ENCODE measurements around the gene ARG1.

The ARG1 gene

GRCh38 chr6:131574686-131575085, 1.7 kb downstream of the ARG1 start:
- no peak for DNase-seq
- intact Hi-C loops (cut with DNase I) = no loop called here

DNA sequence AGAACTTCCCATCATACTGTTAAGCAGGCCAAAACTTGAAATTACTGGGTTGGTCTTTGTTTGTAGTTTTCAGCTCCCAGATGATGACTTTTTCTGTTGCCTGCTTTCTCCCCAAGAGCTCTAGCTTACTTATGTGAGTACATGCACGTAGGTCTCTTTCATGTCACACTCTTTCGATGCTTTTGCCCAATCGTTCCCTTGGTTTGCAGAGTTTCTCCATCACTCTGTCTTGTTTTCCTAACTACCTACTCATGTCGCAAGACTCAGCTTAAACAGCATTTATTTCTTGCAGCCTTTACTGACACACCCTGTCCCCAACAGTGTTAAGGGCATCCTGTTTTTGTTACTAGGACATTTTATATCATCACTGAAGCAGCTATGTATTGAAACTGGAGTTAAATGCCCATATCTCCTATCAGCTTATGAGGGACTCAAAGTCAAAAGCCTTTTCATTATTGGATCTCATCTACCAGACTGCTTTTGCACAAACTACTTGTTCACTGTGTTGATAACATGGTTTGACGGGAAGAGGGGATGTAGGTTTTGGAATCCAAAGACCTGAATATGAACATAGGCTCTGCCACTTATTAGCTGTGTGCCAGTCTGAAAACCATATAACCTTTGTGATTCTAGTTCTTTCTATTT, 2.9 kb downstream of the ARG1 start:
- DNase-seq = no peak
- intact Hi-C loops (cut with DNase I) = no loop called here

DNA sequence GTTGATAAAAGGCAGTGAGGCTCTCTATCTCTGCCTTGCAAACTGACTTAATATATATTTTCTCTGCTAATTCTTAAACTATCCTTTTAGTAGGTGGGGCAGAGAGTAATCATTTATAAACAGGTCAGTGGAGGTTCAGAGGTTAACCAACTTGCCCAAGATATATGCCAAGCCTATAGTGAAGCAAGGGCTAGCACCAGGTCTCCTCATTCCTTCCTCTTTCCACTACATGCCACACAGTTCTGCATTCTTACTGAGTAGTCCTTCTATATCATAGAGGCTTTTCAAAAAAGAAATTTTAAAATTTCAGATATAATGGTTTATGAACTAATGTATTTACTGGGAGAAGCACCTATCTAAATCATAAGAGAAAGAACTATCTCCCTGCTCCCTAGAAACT, 8.5 kb downstream of the ARG1 start:
- DNase-seq = no peak
- intact Hi-C loops (cut with DNase I) = no loop called here

DNA sequence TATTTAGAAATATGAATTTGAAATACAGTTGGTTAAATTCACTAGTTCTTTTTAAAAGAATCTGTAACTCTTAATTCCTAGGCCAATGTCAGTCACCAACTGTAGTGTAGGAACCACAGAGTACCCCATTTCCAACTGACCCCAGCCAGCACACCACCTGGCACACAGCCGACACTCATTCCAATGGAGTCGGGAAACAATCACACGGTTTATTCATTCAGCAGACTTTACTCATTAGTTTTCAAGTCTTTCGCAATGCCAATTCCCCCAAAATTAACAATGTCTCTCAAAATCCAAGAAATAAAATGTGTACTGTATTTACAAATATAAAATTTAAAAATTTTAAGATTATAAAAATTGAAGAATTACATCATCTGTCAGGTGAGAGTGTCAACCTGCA, 13.5 kb downstream of the ARG1 start:
- intact Hi-C loops (cut with DNase I) = no loop called here
- peak in 9 of 42 donors; percentile 3 to 55 (median 12) for DNase-seq

DNA sequence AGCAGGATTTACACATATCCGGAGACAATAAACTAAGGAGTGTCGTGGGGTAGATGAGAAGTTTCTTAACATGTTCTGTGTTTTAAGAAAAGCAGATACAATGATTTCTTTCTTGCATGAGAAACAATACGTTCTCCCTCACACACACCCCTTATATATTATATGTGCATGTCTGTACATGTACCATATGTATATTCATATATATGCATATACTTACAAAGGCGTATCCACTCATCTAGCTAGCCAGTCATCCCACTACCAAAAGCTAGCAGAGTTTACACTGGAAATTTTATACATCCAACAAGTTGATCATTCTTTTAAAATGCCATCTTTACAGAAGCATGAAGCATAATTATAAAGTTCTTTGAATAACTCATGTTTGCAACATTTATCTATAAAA, 14.9 kb downstream of the ARG1 start:
- intact Hi-C loops (cut with DNase I) = no loop called here
- no peak for DNase-seq

DNA sequence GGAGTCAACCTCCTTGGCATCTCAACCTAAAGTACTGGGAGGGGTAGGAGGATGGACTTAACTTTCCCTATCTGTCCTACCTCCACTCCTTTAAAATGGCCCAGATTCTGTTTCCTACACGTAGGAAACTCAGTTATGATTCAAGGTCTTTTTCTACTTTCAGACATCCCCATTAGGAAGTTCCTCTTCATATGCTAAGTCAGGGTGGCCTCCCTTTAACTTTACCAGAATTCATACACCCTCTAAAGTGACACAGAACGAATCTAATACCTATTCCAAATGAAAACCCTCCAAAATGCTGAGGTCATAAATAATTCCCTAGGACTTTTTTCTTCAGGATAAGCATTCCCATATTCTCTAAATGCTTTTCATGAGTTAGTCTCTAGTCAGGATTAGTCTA, 15.6 kb downstream of the ARG1 start:
- no peak for DNase-seq
- intact Hi-C loops (cut with DNase I) = no loop called here

- no peak for DNase-seq
- intact Hi-C loops (cut with DNase I) = no loop called here
These were observed 19.9 kb downstream of the ARG1 start for GRCh38 chr6:131592935-131593334.

DNA sequence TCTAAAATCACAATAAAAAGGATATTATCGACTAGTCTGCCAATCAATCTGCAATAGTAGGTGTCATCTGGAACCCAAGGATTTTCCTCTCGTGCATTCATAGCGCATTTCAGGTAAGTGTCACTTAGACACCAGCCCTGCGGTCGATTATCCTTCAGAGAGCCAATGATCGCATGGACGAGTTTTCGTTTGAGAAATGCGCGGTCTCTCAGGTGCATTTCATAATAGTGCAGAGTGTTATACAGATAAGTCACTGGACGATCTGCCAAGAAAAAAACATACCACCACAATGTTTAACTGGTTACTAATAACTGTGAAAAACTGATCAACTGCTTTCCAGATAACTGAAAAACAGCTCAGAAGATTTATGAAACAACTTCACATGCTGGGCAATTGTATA, 21.0 kb downstream of the ARG1 start:
- intact Hi-C loops (cut with DNase I) = no loop called here
- no peak for DNase-seq

DNA sequence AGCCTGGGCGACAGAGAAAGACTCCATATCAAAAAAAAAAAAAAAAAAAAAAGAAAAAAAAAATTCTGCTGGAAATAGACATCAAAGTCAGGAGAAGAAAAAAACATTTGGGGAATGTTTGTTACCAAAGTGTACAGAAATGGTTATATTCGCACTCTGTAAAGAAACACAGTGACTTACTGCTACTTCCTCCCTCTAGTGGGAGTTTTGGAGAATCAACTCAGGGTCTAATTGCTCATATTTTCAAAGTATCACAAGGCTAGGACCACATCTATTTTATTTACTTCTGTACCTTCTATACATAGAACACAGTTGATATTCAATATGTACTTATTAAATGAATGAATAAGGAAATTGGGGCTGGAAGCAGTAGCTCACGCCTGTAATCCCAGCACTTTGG, 24.4 kb downstream of the ARG1 start:
- intact Hi-C loops (cut with DNase I) = no loop called here
- no peak for DNase-seq

DNA sequence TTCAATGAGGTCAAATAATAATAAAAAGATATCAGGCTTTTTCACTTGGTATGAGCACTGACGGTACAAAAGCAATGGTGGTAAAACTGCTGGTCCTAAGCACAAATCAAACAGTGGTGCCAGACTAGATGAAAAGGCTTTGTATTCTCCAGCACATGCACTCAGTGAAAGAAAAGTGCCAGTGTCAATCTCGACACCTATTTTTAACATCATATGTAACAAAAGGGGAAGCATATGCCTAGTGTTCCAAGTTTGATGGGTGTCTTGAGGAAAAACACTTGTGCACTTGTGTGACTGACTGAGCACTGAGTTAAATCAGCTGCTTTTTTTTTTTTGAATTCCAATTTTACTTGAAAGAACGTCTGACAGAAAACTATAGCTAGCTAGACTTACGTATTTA, 27.7 kb downstream of the ARG1 start:
- peak in 6 of 42 donors; percentile 2 to 28 (median 14) for DNase-seq
- intact Hi-C loops (cut with DNase I) = no loop called here

- DNase-seq = no peak
- intact Hi-C loops (cut with DNase I) = no loop called here
These were observed 29.8 kb downstream of the ARG1 start for GRCh38 chr6:131602781-131603312.

GRCh38 chr6:131613296-131613925, 40.4 kb downstream of the ARG1 start:
- DNase-seq = no peak
- intact Hi-C loops (cut with DNase I) = no loop called here

DNA sequence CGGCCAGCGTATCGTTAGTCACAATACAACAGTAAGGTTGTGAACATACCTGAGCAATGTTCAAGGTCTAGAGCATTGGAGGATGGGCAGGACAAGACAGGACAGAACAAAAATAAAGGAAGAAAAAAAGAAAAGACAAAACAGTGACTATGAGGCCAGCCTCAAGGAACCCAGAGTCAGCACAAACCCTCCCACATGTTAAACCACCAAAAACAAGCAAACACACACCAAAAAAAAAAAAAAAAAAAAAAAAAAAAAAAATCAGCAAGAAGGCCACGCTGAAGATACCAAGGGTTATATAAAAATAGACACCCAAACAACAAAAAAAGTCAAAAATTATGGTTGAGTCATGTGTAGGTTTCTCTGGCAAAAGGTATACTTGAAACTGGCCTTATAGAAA, 42.2 kb downstream of the ARG1 start:
- intact Hi-C loops (cut with DNase I) = no loop called here

GRCh38 chr6:131627724-131628682, 55.0 kb downstream of the ARG1 start, which contains the start of gene MED23:
MED23 (minus strand) TSS chr6:131628242; CDS start chr6:131628049, 193 bp downstream.
- intact Hi-C loops (cut with DNase I) = no loop called here
- DNase-seq = peak; percentile 90 to 98 (median 96)

More for the DNA sequence above, 42.2 kb downstream of the ARG1 start:
- DNase-seq = no peak

DNA sequence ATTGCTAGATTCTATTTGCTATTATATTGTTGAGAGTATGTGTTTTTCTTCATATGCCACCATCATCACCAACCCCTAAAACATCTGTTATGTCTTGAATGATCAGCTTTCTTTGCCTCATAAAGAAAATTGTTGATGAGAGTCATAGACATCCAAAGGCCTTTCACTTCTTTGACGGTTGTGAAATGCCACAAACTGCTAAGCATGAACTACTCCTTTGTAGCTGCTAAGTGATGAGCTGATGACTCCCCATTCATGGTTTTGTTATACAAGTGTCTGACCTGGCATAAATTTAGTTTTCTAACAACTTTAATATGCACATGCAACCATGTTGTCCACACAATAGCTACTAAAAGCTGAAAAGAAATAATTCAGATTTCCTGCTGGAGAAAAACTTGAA, 55.7 kb downstream of the ARG1 start:
- DNase-seq = no peak
- intact Hi-C loops (cut with DNase I) = no loop called here

DNA sequence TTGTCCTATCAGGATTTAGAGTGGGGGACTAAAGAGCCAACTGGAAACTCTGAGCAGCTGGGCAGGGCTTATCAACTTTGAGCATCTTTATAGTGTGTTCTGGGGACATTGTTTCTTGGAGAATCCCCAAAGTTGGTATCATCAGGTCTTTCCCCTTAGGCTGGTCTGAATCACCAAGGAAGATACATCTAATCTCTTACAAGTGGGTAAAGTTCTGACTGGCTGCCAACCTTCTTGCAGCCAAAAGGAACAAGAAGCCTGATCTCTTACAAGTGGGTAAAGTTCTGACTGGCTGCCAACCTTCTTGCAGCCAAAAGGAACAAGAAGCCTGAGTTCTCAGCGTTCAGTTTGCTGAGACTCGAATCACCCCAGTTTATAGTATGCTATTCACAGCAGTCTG, 56.6 kb downstream of the ARG1 start:
- intact Hi-C loops (cut with DNase I) = no loop called here
- DNase-seq = peak in 9 of 42 donors; percentile 2 to 38 (median 9)

GRCh38 chr6:131631625-131632289, 58.7 kb downstream of the ARG1 start:
- no peak for DNase-seq

More at GRCh38 chr6:131631625-131632289, 58.7 kb downstream of the ARG1 start:
- intact Hi-C loops (cut with DNase I) = no loop called here
